HG03135 (cell line): ENCODE results near the gene DUSP8.
"Not testable (repeated sequence)": the region's sequence is repeated elsewhere in the genome, so short reads cannot be mapped to it uniquely, and the experiment has no call there.

Source experiments
- ATAC-seq: cut with Tn5 transposase; IDR thresholded peaks from one replicate; pipeline ENCODE4 v1.9.1; 2021; ENCODE audit warnings: mild to moderate bottlenecking, moderate library complexity; ENCODE audit not compliant: unreplicated experiment

DUSP8 gene

GRCh38 chr11:1589191-1589963 is 17.3 kb upstream of the DUSP8 start:
- not testable (repeated sequence) for ATAC-seq

- ATAC-seq = no peak
These were observed 14.6 kb upstream of the DUSP8 start for GRCh38 chr11:1586699-1587098.

GRCh38 chr11:1584661-1585370 is 12.7 kb upstream of the DUSP8 start, which contains the start of gene KRTAP5-1:
Gene KRTAP5-1, minus strand, starts transcription at chr11:1585283. Its CDS starts 34 bp downstream, at chr11:1585249.
- not testable (repeated sequence) for ATAC-seq

GRCh38 chr11:1582909-1583308 is 10.8 kb upstream of the DUSP8 start:
- ATAC-seq = not testable (repeated sequence)

GRCh38 chr11:1581976-1582375 is 9.9 kb upstream of the DUSP8 start:
- ATAC-seq = no peak

- ATAC-seq = no peak
These were observed 4.8 kb upstream of the DUSP8 start for GRCh38 chr11:1576825-1577224.

- ATAC-seq = not testable (repeated sequence)
These were observed 3.7 kb upstream of the DUSP8 start for GRCh38 chr11:1575756-1576155.

GRCh38 chr11:1574933-1575242 is 2.8 kb upstream of the DUSP8 start:
- ATAC-seq = no peak

- ATAC-seq = no peak
These were observed 2.3 kb upstream of the DUSP8 start for GRCh38 chr11:1574238-1574932.

- no peak for ATAC-seq
These were observed 1.8 kb upstream of the DUSP8 start for GRCh38 chr11:1573903-1574237.

- ATAC-seq = no peak
These were observed 1.2 kb upstream of the DUSP8 start for GRCh38 chr11:1573077-1573902.

- no peak for ATAC-seq
These were observed 293 bp downstream of the DUSP8 start for GRCh38 chr11:1571760-1572196.

GRCh38 chr11:1570896-1571759 is 943 bp downstream of the DUSP8 start:
- ATAC-seq = no peak

- no peak for ATAC-seq
These were observed 1.6 kb downstream of the DUSP8 start for GRCh38 chr11:1570531-1570895.

GRCh38 chr11:1570001-1570453 is 2.0 kb downstream of the DUSP8 start:
- ATAC-seq = no peak

- no peak for ATAC-seq
These were observed 2.8 kb downstream of the DUSP8 start for GRCh38 chr11:1569251-1569780.

GRCh38 chr11:1568441-1568911 is 3.6 kb downstream of the DUSP8 start:
- no peak for ATAC-seq

- ATAC-seq = no peak
These were observed 4.4 kb downstream of the DUSP8 start for GRCh38 chr11:1567721-1568100.

GRCh38 chr11:1567052-1567720 is 4.9 kb downstream of the DUSP8 start:
- ATAC-seq = no peak
